ENCODE measurements around the gene SNX33. TPM values are rescaled to one million over a fixed set of nuclear protein-coding genes. Genes with fewer than 3 reads are reported as not detected.
A peak's percentile ranks its signal among the peaks of the same experiment; 100 is the strongest.

The SNX33 gene
- total RNA-seq, 1 donor: 19.9 TPM

- no peak for TF ChIP-seq CTCF (IDR thresholded peaks at IDR 0.05; ENCODE audit: insufficient read depth, low read depth, low read length)
- no peak overlapping the region for H3K4me3 ChIP-seq (ENCODE audit: low read depth, low read length)
- DNase-seq (ENCODE audit: low read depth): no peak
Observed at GRCh38 chr15:75644376-75644775, 3.3 kb upstream of the SNX33 start.

- TF ChIP-seq CTCF (IDR thresholded peaks at IDR 0.05; ENCODE audit: insufficient read depth, low read depth, low read length): no peak
- peak overlapping the region; percentile 91 for H3K4me3 ChIP-seq (ENCODE audit: low read depth, low read length)
- DNase-seq (ENCODE audit: low read depth): no peak
Observed at GRCh38 chr15:75646112-75646943, 1.4 kb upstream of the SNX33 start.

- peak overlapping the region; percentile 91 for H3K4me3 ChIP-seq (ENCODE audit: low read depth, low read length)
- TF ChIP-seq CTCF (IDR thresholded peaks at IDR 0.05; ENCODE audit: insufficient read depth, low read depth, low read length): no peak
- peak; percentile 31 for DNase-seq (ENCODE audit: low read depth)
Observed at GRCh38 chr15:75646944-75647364, 758 bp upstream of the SNX33 start.

- DNase-seq (ENCODE audit: low read depth): peak; percentile 63
- peak overlapping the region; percentile 91 for H3K4me3 ChIP-seq (ENCODE audit: low read depth, low read length)
- no peak for TF ChIP-seq CTCF (IDR thresholded peaks at IDR 0.05; ENCODE audit: insufficient read depth, low read depth, low read length)
Observed at GRCh38 chr15:75648156-75649000, 666 bp downstream of the SNX33 start.

- DNase-seq (ENCODE audit: low read depth): no peak
- no peak for TF ChIP-seq CTCF (IDR thresholded peaks at IDR 0.05; ENCODE audit: insufficient read depth, low read depth, low read length)
- H3K4me3 ChIP-seq (ENCODE audit: low read depth, low read length): peak overlapping the region; percentile 91
Observed at GRCh38 chr15:75649045-75649761, 1.5 kb downstream of the SNX33 start.

GRCh38 chr15:75649848-75650247 is 2.1 kb downstream of the SNX33 start:
- DNase-seq (ENCODE audit: low read depth): no peak
- no peak for TF ChIP-seq CTCF (IDR thresholded peaks at IDR 0.05; ENCODE audit: insufficient read depth, low read depth, low read length)
- peak overlapping the region; percentile 57 for H3K4me3 ChIP-seq (ENCODE audit: low read depth, low read length)
